Muscle of leg (tissue), 11 donors: ENCODE results near the gene CIBAR2. TPM values are rescaled to one million over a fixed set of nuclear protein-coding genes. Genes with fewer than 3 reads are reported as not detected.

Experiments
- DNase-seq: peaks from one replicate; pipeline ENCODE4 v3.0.0; 2013
- H3K27ac ChIP-seq: one replicate; pipeline ENCODE4 v1.5.1; 2013; ENCODE audit warnings: mild to moderate bottlenecking, low read length, control low read depth
- H3K27me3 ChIP-seq: one replicate; pipeline ENCODE4 v1.6.1; 2013; ENCODE audit warnings: low read length; ENCODE audit not compliant: control insufficient read depth, insufficient read depth
- H3K36me3 ChIP-seq: one replicate; pipeline ENCODE4 v1.6.1; 2013; ENCODE audit warnings: low read length; ENCODE audit not compliant: control insufficient read depth, insufficient read depth
- H3K4me1 ChIP-seq: one replicate; pipeline ENCODE4 v1.6.1; 2013; ENCODE audit warnings: low read length; ENCODE audit not compliant: control insufficient read depth, insufficient read depth
- H3K4me3 ChIP-seq: one replicate; pipeline ENCODE4 v1.5.1; 2013; ENCODE audit warnings: low read length, control low read depth
- H3K9me3 ChIP-seq: replicated peaks from 2 replicates; pipeline ENCODE4 v1.6.1; 2013; ENCODE audit warnings: low read depth, low read length; ENCODE audit not compliant: control insufficient read depth
- WGBS: methylation state at CpG from one replicate; pipeline ENCODE4 v1.1.5; 2013; ENCODE audit warnings: missing lambda C conversion rate; ENCODE audit not compliant: insufficient coverage; 5-methylcytosine and 5-hydroxymethylcytosine counted together
- polyA plus RNA-seq, 8 donors: library from polyadenylated mRNA; unstranded; fragments of 120-200 nt; gene quantifications; one replicate each; pipeline versions ENCODE4 v1.2.1 to v1.2.3, GENCODE V29; 2013; ENCODE audit warnings: inconsistent platforms in 1 of 8, low replicate concordance in 1 of 8; ENCODE audit not compliant: insufficient read length in 8 of 8, insufficient read depth in 1 of 8
- total RNA-seq: library from RNA; stranded (reverse); fragments of 120-200 nt; gene quantifications from one replicate; pipeline ENCODE4 v1.2.4, GENCODE V29; 2013

The CIBAR2 gene
- total and polyA plus RNA-seq, 9 donors: 0.18 to 0.30 TPM; not detected in 7

DNA sequence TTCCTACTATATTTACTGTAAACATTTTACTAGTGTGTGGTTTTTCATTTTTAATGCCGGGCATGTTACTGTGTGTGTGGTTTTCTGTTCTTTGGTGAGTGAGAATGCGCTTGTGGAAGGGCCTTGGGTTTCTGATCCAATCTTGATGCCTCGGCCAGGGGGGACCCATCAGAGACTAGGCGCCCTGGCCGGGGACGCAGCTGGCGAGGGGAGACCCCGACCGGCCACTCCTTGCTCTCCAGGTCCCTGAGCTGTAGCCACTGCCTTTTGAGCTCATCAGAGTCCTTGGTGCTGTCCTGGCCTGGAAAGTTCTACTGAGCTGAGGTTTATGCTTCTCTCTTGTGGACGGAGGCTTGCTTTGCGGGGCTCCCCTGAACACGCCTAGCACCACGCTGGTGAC, 47.2 kb downstream of the CIBAR2 start:
- 97% methylated on average over 6 of the region's 13 CpGs for WGBS
- Histone ChIP-seq H3K4me1 (no peaks in the 10 kb centered on the region), H3K27me3 (no peaks in the 10 kb centered on the region), H3K9me3 (no peaks in the 10 kb centered on the region), H3K36me3 (no peaks in the 10 kb centered on the region), H3K27ac (no peak overlapping the region), H3K4me3 (no peak overlapping the region)
- DNase-seq: no peak

DNA sequence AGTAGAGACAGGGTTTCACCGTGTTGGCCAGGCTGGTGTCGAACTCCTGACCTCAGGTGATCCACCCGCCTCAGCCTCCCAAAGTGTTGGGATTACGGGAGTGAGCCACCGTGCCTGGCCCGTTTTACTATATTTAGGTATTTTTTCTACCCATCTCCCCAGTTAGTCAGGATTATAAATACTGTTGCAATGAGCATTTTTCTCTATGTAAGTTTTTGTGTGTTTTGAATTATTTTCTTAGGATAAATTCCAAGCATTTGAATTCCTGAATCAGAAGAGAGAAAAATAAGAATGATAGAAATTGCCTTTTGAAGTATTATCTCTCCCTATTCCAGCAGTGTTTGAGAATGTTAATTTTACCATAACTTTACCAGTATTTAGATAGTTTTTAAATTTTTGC, 48.1 kb downstream of the CIBAR2 start:
- DNase-seq: no peak
- Histone ChIP-seq H3K27ac (no peak overlapping the region), H3K36me3 (no peaks in the 10 kb centered on the region), H3K4me3 (no peak overlapping the region), H3K27me3 (no peaks in the 10 kb centered on the region), H3K9me3 (no peaks in the 10 kb centered on the region), H3K4me1 (no peaks in the 10 kb centered on the region)
- 92% methylated on average over 3 of the region's 6 CpGs for WGBS

GRCh38 chr16:85062845-85063244, 49.4 kb downstream of the CIBAR2 start:
- Histone ChIP-seq H3K4me3 (no peak overlapping the region), H3K4me1 (no peaks in the 10 kb centered on the region), H3K27me3 (no peaks in the 10 kb centered on the region), H3K9me3 (no peaks in the 10 kb centered on the region), H3K27ac (no peak overlapping the region), H3K36me3 (no peaks in the 10 kb centered on the region)
- 78% methylated on average over 7 of the region's 11 CpGs for WGBS
- no peak for DNase-seq

DNA sequence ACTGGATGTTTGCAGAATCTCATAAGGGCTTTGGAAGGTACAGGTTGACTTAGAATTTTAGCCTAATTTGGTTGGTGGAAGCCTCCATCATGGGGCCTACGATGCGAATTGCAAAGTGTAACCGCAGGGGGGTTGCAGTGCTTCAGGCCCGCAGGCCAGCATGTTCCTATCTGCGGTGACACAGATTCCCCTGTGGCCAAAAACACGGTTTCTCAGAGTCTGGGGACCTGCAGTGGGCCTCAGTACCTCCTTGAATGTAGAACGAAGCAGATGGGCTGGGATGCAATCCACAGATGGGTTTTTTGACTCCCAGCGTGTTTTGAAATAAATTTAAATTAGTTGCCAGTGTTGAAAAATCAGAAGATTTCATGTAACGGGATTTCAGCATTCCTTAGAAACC, 49.9 kb downstream of the CIBAR2 start:
- Histone ChIP-seq H3K4me1 (no peaks in the 10 kb centered on the region), H3K9me3 (no peaks in the 10 kb centered on the region), H3K27ac (no peak overlapping the region), H3K36me3 (no peaks in the 10 kb centered on the region), H3K27me3 (peaks cover 3% of the 10 kb centered on the region), H3K4me3 (no peak overlapping the region)
- DNase-seq: no peak
- 73% methylated on average over 9 of the region's 9 CpGs for WGBS

DNA sequence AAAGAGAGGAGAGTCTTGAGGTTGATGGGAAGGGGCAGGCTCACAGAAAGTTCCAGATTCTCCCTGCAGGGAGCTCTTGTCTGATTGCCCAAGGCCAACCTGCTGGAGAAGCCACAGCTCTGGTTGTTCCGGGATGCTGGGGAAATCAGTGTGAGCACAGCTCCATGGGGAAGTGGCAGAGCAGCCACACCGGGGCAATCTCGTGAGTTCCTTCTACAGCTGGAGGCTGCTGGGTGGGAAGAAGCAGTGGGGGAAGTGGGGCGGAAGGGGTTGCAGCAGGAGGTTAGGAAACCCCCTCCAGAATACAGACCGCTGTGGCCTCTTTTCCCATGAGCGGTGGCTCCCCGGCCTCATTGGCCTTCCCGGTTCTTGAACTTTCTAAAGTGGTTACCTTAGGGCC, 50.7 kb downstream of the CIBAR2 start:
- H3K27me3 ChIP-seq: peaks cover 3% of the 10 kb centered on the region
- no peaks in the 10 kb centered on the region for H3K9me3 ChIP-seq
- H3K27ac ChIP-seq: no peak overlapping the region
- DNase-seq: peak; percentile 68
- H3K4me3 ChIP-seq: no peak overlapping the region
- H3K4me1 ChIP-seq: no peaks in the 10 kb centered on the region
- WGBS: 62% methylated on average over 5 of the region's 8 CpGs
- no peaks in the 10 kb centered on the region for H3K36me3 ChIP-seq

DNA sequence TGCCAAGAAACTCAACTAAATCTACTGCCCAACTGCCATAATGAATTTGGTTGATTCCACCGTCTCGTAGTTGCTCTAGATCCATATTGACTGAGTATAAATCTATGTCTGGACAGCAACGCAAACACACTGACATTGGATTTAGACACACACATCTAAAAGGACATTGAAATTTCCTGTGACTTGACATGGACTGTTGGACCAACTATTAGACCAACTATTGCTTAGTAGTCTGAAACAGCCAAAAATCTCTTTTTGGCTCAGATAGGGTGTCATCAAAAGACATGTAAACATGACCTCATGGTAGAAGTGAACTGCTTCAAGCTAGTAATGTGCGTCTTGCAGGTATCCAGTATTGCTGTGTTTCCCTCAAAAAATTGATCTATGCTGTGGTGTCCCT, 53.4 kb downstream of the CIBAR2 start:
- no peak overlapping the region for H3K4me3 ChIP-seq
- no peaks in the 10 kb centered on the region for H3K36me3 ChIP-seq
- H3K4me1 ChIP-seq: peaks cover 18% of the 10 kb centered on the region
- H3K9me3 ChIP-seq: no peaks in the 10 kb centered on the region
- no peak for DNase-seq
- WGBS: 100% methylated on average over 1 of the region's 4 CpGs
- H3K27ac ChIP-seq: no peak overlapping the region
- H3K27me3 ChIP-seq: peaks cover 3% of the 10 kb centered on the region

GRCh38 chr16:85057948-85058347, 54.3 kb downstream of the CIBAR2 start:
- Histone ChIP-seq H3K36me3 (no peaks in the 10 kb centered on the region), H3K9me3 (no peaks in the 10 kb centered on the region), H3K4me1 (peaks cover 18% of the 10 kb centered on the region), H3K27ac (no peak overlapping the region), H3K27me3 (peaks cover 3% of the 10 kb centered on the region), H3K4me3 (no peak overlapping the region)
- WGBS: 80% methylated on average over 7 of the region's 7 CpGs
- DNase-seq: no peak

DNA sequence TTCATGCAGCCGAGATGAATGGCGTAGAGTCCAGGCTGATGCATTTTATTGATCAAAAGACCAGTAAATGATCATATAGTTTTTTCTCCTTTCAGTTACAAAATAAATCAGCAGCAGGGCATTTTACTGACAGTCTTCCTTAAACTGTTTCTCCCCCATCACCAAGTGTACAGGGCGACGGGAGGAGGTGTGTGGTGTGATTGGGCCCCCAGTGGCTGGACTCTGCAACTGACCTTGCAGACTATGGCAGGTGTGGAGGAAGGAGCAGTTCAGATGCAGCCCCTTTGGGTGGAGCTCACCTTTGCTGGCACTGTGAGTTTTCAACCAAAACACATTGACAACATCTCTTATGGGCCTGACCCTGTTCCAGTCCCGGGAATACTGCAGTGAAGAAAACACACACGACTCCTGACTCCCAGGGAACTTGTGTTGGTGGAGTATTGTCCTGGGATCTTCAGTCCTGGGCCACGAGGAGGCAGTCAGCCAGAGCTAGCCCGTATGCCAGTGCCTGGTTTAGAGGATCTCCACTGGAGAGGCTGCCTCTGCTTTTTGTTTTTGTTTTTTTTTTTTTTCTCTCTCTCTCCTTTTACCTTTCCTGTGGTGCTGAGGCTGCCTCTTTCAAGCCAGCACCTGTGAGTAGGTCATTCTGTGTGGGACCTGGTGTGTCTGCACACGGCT, 54.9 kb downstream of the CIBAR2 start:
- Histone ChIP-seq H3K27me3 (peaks cover 3% of the 10 kb centered on the region), H3K4me3 (no peak overlapping the region), H3K36me3 (no peaks in the 10 kb centered on the region), H3K27ac (no peak overlapping the region), H3K9me3 (no peaks in the 10 kb centered on the region), H3K4me1 (peaks cover 18% of the 10 kb centered on the region)
- DNase-seq: no peak
- WGBS: 60% methylated on average over 3 of the region's 9 CpGs

- H3K9me3 ChIP-seq: no peaks in the 10 kb centered on the region
- DNase-seq: peak; percentile 53
- peaks cover 18% of the 10 kb centered on the region for H3K4me1 ChIP-seq
- no peaks in the 10 kb centered on the region for H3K36me3 ChIP-seq
- H3K27ac ChIP-seq: peak overlapping the region; percentile 56
- 52% methylated on average over 9 of the region's 16 CpGs for whole genome bisulfite sequencing
- no peak overlapping the region for H3K4me3 ChIP-seq
- H3K27me3 ChIP-seq: peaks cover 3% of the 10 kb centered on the region
Observed at GRCh38 chr16:85056211-85056748, 56.0 kb downstream of the CIBAR2 start.

DNA sequence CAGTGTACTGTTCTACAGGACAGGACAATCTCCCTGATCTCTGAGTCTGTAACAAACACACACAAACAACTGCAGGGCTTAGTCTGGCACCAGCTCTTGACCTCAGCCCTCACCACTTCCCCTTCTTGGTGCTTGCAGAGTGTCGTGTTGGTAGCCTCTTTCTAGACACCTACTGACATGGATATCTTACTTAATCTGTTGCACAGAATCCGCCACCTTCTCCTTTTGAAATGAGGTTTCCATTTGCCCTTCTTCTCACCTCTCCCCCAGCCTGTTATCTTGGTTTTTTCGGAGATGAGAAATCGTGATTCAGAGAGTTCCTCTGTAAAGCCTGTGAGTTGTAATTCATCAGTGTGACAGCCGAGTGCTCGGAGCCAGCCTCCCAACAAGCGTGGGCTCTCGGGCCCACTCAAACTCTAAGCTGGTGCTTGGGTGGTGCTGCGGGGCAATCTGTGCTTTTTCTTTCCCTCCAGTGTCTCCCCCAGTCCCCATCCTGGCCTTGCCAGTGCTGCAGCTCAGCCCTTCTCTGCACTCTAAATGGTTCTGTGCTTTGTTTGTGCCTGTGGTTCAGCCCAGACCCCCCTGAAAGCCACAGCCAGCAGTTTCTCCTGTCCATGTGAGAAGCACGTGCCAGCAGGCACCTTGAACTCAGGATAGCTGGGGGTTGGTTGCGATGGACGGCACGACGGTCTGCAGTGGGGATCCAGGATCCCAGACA, 56.6 kb downstream of the CIBAR2 start:
- DNase-seq: peak; percentile 77
- H3K9me3 ChIP-seq: no peaks in the 10 kb centered on the region
- H3K4me3 ChIP-seq: no peak overlapping the region
- peaks cover 18% of the 10 kb centered on the region for H3K4me1 ChIP-seq
- no peaks in the 10 kb centered on the region for H3K36me3 ChIP-seq
- peak overlapping the region; percentile 56 for H3K27ac ChIP-seq
- H3K27me3 ChIP-seq: peaks cover 3% of the 10 kb centered on the region
- 66% methylated on average over 9 of the region's 14 CpGs for WGBS
